Measurements from ENCODE around the gene CKAP2L.

Gene CKAP2L

DNA sequence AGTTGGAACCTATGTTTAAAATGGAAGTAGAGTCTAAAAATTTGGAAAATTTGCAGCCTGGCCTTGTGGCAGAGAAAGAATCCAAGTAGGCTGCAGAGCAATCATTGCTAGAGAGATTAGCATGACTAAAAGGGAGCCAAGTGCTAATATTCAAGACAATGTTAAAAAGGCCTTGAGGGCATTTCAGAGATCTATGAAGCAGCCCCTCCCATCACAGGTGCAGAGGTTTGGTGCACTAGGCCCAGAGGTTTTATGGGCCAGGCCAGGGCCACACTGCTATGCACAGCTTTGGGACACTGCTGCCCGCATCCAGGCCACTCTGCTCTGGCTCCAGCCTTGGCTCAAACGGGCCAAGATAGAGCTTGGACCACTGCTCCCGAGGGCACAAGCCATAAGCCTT is 26.6 kb upstream of the CKAP2L start:
- no peak for DNase-seq

DNA sequence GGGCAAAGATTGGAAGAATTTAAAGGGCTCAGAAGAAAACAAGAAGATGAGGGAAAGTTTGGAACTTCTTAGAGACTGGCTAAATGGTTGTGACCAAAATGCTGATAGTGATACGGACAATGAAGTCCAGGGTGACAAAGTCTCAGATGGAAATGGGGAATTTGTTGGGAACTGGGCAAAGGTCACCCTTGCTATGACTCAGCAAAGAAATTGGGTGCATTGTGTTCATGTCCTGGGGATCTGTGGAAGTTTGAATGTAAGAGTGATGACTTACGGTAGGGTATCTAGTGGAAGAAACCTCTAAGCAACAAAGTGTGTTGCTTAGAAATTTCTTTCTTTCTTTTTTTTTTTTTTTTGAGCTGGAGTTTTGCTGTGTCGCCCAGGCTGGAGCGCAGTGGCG is 25.9 kb upstream of the CKAP2L start:
- DNase-seq: no peak

DNA sequence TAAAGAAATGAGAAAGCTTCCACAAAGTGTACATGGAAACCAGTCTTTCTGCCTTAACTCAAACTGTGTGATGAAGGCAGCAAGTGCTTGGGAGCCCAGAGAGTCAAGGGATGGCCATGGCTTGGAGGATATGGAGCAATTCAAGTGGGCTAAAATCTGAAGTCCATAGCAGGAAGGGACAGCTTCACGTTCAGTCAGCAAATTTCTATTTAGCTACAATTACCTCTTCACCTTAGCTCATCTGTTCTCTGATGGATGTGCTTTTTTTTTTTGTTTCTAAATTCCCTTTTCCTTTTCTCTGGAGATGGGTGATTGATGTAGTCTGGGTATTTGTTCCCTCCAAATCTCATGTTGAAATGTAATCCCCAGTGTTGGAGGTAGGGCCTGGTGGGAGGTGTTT is 24.8 kb upstream of the CKAP2L start:
- DNase-seq: no peak

DNA sequence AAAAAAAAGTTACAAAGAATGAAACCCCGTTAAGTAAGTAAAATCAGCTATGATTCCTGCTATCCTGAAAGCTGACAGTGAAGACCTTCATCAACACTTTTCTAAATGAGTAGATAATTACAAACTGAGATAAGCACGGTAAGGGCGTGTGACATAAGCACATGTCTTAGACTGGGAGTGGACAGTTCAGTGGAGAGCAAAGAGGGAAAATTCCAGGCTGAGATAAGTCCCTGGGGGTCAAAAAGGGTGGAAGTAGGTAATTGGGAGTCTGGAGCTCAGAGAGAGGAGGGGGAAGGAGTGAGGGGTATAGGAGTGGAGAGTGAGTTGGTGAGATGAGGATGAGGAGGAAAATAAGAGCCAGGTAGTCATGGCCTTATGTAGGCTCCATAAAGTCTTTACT is 24.2 kb upstream of the CKAP2L start:
- DNase-seq: no peak

DNA sequence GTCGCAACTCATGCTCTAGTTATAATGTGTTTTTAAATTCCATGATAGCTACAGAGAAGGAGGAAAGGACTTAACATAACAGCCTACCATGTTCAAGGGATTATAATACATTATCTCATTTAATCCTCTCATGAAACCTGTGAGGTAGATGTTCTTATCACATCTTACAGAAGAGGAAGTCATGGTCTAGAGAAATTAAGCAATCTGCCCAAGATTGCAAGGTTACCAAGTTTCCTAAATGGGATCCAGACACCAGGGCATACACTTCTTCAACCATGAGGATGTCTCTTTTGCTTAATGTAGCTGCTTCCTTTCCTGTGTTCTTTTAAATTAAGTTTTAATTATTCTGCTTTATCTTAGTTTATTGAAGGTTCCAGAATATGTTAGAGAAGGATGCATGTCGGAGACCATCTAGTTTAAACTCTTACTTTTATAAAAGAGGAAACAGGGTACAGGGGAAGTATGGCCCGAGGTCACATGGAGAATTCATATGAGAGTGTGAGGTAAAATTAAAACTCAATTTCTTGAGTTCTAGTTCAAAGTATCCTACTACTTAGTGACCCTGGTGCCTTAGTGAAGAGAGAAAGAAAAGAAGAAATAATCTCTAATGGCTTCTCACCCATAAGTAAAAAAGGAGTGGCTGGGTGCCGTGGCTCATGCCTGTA is 23.5 kb upstream of the CKAP2L start:
- no peak for DNase-seq

DNA sequence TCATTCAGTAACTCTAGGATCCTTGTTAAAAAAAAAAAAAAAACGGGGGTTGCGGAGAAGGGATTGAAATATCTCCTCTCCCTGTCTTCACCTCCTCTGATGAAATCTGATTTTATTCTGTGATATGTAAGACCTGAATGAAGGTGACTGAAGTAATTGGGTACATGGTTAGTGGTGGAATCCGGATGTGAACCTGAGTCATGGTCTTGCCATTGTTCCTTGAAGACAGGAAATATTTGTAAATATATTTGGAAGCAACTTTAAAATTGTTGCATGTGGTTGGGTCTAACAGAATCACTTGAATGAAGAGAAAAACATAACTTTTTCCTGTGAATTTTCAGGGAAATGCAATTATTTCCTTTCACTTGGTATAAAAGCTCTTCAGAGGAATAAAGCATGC is 22.9 kb upstream of the CKAP2L start:
- no peak for DNase-seq

DNA sequence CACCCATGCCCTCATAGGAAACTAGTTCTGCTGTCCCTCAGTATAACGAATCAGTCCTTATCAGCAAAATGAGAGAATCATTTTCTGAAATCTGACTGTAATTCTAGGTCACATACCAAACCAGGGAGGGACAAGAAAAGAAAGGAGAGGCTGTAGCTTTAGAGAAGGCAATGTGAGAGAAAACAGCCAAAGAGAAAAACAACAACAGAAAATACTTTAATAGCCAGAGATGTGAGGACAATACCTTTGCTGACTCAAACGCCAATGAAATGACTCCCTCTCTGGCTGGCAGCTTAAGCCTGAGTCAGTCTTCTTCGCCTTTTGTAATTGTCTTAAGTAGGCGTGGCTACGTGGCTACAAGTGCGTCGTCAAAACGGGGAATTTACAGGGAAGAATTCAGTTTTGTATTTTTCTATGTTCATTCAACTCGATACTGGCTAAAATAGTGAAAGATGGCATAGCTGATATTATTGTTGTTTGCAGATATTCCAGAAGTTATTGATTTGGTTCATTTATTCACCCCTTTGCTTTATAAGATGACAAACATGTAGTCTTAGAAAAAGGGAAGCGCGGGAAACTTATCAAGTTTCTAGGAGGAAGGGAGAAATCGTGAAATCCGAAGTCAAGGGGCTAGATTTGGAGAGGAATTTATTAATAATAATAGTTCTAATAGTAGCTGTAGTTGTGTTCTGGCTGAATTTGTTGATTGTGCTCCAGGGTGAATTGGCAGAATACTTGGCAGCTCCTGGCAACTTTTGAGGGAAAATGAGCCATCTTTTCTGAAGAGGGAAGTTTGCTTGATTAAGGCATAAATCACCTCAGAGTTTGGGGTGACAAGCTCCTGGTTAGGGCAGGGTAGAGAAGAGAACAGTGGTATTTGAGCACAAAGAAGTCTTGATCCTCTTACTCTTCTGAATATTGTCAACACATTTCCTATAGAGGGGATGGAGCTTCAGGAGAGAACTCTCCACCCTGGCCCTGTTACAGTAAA is 20.1 kb upstream of the CKAP2L start, which contains the start of gene IL1A:
TSS of gene IL1A (minus strand) at position 295 of the 991 bp plus-strand sequence. CDS start 723 bp downstream, outside the sequence.
- no peak for DNase-seq

DNA sequence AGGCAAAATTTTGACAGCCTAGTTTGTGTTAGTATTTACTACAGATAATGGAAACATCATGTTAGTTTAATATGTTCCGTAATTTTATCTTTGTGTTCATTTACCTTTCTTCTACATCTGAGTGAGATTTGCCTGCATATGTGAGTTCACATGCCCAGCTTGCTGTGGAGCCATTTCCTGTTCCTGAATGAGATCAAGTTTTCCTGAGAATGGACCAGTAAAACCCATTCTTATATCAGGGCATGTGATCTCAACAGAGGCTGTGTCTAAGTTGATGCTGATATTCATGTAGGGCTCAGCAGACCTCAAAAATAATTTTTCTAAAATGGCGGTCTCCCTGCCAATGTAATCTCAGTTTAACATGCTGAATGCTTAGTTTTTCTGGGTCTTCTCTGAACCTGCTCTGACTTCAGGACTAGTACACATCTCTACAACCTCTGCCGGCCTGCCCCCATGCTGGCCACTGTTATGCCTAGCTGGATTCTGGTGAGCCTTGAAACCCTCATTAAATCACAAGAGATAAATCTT is 18.8 kb upstream of the CKAP2L start:
- no peak for DNase-seq

DNA sequence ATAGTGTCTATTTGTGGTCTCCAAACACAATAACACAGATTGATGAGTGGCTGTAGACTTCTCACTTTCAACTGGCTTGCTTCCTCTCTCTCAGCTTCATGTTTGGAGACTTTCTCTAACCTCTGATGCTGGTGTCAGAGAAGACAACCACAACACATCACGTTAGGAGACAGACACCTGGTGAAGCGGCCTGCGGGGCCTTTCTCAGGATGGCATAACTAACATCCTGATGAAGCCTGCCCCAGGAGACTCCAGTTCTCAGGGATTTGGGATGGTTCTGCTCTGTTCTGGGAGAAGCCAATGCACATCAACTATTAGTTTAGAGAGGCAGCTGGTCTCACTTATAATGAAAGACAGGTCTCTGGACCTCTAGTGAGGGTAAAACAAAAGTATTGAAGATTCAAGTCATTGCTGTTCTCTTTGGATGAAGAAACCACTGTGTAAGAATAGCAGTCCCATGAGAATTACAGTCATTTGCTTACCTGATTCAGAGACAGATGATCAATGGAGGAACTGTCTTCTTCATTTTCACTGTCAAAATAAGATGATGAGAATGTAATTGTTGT is 17.9 kb upstream of the CKAP2L start:
- no peak for DNase-seq

DNA sequence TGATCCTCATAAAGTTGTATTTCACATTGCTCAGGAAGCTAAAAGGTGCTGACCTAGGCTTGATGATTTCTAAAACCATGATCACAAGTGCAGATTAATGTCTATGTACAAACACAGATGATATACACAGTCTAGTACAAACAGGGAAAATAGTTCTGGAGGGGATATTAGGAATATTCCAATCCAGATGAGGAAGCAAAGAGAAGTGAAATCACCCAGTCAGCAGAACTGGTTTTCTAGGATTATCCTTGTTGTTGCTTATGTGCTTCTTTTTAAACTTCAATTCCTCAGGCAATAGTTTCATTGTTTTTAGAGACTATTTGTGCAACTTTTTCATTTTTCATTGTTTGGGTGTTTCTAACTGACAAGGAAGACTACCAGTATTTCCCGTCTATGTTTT is 15.2 kb upstream of the CKAP2L start:
- DNase-seq: no peak

DNA sequence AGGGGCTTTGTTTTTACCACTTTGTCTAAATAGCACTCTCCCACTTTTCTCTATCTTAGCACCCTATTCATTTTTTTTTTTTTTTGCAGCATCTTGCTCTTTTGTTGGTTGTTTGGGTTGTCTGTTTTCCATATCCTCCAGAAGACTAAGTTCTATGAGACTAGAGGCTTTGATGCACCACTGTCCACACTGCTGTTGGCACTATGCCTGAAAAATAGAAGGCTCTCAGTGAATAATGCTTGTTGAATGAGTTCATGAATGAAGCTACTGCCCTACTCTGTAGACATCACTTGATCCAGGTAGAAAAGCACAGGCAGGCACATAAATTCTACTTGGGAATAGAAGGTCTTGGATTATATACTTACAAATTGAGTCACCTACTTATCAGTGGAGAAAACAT is 12.6 kb upstream of the CKAP2L start:
- no peak for DNase-seq

DNA sequence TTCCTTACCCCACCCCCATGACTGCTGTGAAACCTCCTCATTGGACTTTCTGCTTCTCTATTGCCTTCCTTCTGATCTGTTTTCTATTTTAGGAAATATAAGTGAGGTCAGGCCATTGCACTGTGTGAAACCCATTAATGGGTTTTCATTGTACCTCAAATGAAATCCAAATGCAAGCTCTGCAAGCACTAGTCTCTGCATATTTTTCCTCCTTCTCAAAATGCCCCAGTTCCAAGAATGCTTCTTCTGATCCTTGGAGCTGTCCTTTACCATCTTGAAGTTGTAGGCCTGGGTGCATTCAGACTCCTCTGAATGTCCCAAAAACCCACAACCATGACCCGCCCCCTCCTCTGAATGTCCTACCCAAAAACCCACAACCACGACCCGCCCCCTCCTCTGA is 11.7 kb upstream of the CKAP2L start:
- DNase-seq: no peak

DNA sequence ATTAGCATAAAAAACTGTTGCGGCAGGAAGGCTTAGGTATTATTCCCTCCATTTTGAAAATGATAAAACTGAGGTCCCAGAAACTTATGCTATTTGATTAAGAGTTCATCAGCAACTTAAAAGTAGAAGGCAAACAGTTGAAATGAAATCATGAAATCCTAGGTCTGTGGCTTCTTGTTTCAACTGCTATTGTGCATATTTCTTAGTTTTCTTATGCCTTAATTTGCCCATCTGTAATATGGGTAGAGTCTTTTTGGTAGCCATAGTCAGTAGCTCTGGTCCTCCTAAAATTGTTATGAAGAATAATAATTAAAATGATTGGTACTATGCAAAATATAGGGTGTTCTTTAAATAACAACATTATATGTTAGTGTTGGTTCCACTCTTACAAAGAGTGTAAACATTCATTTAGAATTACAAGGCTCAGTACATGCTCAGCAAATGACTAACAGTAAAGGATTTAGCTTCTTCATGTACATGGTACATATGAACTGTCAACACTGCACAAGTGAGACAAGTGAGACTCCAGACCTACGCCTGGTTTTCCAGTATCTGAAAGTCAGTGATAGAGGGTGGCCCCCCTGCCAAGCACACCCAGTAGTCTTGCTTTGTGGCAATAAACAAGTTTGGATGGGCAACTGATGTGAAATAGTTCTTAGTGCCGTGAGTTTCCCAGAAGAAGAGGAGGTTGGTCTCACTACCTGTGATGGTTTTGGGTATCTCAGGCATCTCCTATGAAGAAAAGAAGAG is 10.3 kb upstream of the CKAP2L start:
- no peak for DNase-seq

DNA sequence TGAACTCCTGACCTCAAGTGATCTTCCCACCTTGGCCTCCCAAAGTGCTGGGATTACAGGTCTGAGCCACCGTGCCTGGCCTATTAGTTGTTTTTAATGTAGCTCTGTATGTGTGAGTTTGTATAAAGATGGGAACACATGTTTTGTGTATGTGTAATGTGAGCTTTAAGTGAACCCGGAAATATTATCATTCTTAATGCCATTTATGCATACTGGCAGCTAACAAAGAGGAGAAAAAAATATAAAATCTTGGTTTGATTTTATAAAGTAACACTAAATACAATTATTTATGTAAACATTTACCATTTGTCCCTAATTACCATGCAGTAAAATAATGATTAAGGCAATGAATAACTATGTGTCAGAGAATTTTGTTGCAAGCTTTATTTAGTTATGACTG is 9.1 kb upstream of the CKAP2L start:
- DNase-seq: no peak

DNA sequence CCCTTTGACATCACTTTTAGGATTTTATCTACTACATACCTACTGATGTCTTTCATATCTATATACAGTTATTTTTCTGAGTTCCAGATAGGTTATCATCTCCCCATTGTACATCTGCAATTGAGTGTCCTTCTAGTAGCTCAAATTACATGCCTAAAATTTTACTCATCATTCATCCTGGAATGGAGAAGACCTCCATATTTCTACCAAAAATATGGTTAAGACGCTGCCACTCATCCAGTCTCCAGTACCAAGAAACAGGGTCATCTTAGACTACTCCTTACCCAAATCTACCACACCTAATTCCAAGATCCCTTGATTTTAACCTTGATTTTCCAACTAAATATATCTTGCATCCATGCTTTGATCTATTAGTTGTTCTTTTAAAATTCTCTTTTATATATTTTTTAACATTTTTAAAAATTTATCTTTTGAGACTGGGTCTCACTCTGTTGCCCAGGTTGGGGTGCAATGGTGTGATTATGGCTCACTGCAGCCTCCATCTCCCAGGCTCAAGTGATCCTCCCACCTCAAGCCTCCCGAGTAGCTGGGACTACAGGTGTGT is 8.6 kb upstream of the CKAP2L start:
- no peak for DNase-seq

DNA sequence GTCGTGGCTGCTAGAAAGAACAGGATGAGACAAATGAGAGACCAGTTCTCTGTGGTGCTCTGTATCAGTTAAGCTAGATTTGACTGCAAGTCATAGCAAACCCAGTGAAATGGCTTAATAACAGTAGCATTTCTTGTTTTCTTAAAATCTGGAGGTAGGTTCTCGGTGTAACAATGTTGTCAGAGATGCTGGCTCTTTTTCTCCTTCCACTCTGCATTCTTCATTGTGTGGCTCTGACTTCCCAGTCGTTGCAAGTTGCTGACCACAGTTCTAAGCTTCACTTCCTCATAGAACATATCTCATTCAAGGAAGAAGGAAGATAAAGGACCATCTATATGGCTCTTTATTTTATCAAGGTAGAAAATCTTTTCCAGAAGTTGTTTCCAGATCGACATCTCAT is 7.9 kb upstream of the CKAP2L start:
- no peak for DNase-seq

DNA sequence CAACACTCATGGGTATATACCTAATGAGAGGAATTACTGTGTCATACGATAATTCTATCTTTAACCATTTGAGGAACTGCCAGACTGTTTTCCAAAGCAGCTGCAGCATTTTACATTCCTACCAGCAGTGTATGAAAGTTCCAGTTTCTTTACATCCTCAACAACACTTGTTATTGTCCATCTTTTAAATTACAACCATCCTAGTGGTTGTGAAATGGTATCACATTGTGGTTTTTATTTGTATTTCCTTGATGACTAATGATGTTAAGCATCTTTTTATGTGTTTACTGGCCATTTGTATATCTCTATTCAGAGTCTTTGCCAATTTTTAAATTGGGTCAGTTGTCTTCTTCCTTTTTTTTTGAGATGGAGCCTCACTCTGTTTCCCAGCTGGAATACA is 4.0 kb upstream of the CKAP2L start:
- no peak for DNase-seq

DNA sequence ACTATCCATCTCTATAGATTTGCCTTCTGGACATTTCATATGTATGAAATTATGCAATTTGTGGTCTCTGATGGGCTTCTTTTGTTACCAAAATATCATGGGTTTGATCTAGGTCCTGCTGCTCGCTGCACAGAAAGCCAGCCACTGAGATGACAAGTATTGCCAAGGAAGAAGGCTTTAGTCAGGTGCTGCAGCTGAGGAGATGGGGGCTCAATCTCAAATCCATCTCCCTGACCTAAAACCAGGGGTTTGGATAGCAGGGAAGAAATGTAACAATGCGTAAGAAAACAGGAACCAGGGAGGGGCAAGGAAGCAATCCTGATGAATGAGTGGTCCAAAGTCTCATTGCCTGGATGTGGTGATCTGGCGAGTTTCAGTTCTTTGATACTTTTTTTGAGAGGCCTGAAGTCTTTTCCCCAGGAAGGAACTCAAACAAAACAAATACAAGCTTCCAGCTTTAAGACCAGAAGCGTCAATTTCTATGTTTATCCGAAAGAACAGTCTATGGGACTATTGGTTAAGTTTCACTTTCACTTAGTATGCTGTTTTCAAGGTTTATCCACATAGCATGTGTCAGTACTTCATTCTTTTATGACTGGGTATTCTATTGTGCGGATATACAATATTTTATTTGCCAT is 3.4 kb upstream of the CKAP2L start:
- no peak for DNase-seq

DNA sequence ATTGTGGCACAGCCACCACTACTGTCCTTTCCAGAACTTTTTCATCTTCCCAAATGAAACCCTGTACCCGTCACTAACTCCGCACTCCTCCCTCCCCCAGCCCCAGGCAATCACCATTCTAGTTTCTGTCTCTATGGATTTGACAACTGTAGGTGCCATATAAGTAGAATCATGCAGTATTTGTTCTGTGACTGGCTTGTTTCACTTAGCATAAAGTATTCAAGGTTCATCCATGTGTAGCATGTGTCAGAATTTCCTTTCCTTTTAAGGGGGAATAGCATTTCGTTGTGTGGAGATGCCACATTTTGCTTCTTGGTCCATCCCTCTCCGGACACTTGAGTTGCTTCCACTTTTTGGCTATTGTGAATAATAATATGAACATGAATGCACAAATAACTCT is 842 bp upstream of the CKAP2L start:
- no peak for DNase-seq

DNA sequence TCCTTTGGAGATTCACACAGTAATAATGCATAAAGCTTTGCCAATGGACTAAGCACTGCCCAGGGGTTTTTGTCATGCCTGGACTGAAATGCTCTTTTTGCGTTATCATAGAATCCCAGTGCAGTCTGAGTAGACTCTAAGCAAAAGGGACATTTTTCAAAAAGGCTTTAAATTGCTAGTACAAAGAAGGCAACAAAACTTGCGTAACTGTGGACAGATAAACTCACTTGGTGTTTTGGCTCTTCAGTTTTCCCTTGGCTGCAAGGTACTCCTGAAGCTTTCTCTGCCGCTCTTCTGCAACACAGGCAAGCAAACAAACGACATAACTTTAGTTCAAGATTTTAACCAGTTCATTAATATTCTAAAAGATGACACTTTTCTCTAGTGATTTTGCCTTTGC is 2.1 kb downstream of the CKAP2L start:
- no peak for DNase-seq

DNA sequence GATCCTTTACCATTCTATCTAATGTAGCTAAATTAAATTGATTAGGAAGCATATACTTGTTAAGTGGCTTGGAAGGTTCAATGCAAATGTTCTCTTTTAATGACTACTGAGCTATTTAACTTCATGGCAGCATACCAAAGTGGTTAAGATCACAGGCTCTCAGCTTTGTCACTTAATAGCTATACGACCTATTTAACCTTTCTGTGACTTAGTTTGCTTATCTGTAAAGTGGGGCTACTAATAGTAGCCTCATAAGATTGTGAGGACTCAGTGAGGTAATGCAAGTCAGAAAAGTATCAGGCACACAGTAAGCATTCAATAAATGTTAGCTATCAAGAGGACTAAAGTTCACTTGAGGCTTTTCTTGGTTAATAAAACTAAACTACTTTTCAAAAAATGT is 4.3 kb downstream of the CKAP2L start:
- DNase-seq: no peak

DNA sequence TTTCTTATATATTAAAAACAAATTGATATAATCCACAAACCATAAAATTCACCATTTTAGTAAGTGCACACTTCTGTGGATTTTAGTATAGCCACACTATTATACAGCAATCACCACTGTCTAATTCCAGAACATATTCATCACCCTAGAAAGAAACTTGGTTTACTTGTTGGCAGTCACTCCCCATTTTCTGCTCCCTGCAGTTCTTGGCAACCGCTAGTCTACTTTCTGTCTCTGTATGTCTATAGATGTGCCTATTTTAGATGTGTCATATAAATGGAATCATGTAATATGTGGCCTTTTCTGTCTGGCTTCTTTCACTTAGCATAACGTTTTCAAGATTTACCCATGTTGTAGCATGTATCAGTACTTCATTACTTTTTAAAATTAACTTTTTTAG is 5.7 kb downstream of the CKAP2L start:
- no peak for DNase-seq

Data from stimulated activated CD4-positive, alpha-beta T cell treated with anti-CD3 and anti-CD28 coated beads, Interleukin-4, amount 100 ng/mL, for 1 hour (primary cell).